SH-SY5Y (cell line): ENCODE data around the gene PDE4D.

Experiments
- GATA2 ChIP-seq: IDR thresholded peaks from 2 replicates; pipeline ENCODE4 v1.6.1; 2011; ENCODE audit warnings: mild to moderate bottlenecking, low read depth, low read length
- GATA3 ChIP-seq: IDR thresholded peaks from 2 replicates; pipeline ENCODE4 v1.6.1; 2011; ENCODE audit warnings: low read depth, mild to moderate bottlenecking, low read length, moderate library complexity

GRCh38 chr5:59134471-59135163, 758.9 kb downstream of the PDE4D start:
- TF ChIP-seq GATA3 = no peak
- TF ChIP-seq GATA2 = no peak
